PC-9 (cell line): ENCODE results near the gene ZNF552. TPM values are rescaled to one million over a fixed set of nuclear protein-coding genes. Genes with fewer than 3 reads are reported as not detected.
"Not testable (repeated sequence)": the region's sequence is repeated elsewhere in the genome, so short reads cannot be mapped to it uniquely, and the experiment has no call there.

Source experiments
- BruUV-seq: library from RNA; stranded (reverse); fragments of 400-500 nt; replicated peaks from 2 replicates; lab custom pipeline; 2021; lab: Mats Ljungman, UMichigan
- CTCF ChIA-PET: fragments of 300-600 bp; sonication (Branson Sonifier 250); formaldehyde crosslinking; loops from one replicate; lab custom pipeline; 2022; ENCODE audit warnings: antibody characterized with exemption; lab: Charles Lee
- POLR2A ChIA-PET: fragments of 300-600 bp; sonication (Branson Sonifier 250); formaldehyde crosslinking; loops from one replicate; lab custom pipeline; 2022; ENCODE audit warnings: antibody characterized with exemption; ENCODE audit not compliant: unreplicated experiment; lab: Charles Lee
- DNase-seq, 2 experiments: peaks; one replicate each; pipeline versions ENCODE4 v3.0.0 to v3.0.0-alpha.2; 2015 to 2022; ENCODE audit warnings: mixed read lengths in 1 of 2
- H2AFZ ChIP-seq: fragments of 200-600 bp; sonication (generic); 2 replicates; pipeline ENCODE4 v1.8.1; 2017; ENCODE audit warnings: antibody characterized with exemption
- H3F3A ChIP-seq: fragments of 200-600 bp; sonication (generic); 2 replicates; pipeline ENCODE4 v1.8.1; 2017; ENCODE audit warnings: antibody characterized with exemption, mild to moderate bottlenecking, low read depth; ENCODE audit not compliant: insufficient read depth
- H3K27ac ChIP-seq: fragments of 200-600 bp; sonication (generic); 2 replicates; pipeline ENCODE4 v1.6.1; 2016; ENCODE audit warnings: mixed run types
- H3K27me3 ChIP-seq: fragments of 200-600 bp; sonication (generic); 2 replicates; pipeline ENCODE4 v1.6.1; 2016; ENCODE audit warnings: low read depth, mixed run types; ENCODE audit not compliant: insufficient read depth
- H3K36me3 ChIP-seq: fragments of 200-600 bp; sonication (generic); 2 replicates; pipeline ENCODE4 v1.6.1; 2016; ENCODE audit warnings: low read depth, mixed run types
- H3K4me1 ChIP-seq: fragments of 200-600 bp; sonication (generic); replicated peaks from 2 replicates; pipeline ENCODE4 v1.6.1; 2016; ENCODE audit warnings: mixed run types; ENCODE audit not compliant: insufficient read depth
- H3K4me2 ChIP-seq: fragments of 200-600 bp; sonication (generic); 2 replicates; pipeline ENCODE4 v1.6.1; 2017; ENCODE audit warnings: mixed run types
- H3K4me3 ChIP-seq: fragments of 200-600 bp; sonication (generic); 2 replicates; pipeline ENCODE4 v1.6.1; 2016; ENCODE audit warnings: mixed run types
- H3K79me2 ChIP-seq: fragments of 200-600 bp; sonication (generic); 2 replicates; pipeline ENCODE4 v1.6.1; 2017; ENCODE audit warnings: low read depth, mixed run types
- H3K9me2 ChIP-seq: fragments of 200-600 bp; sonication (generic); 2 replicates; pipeline ENCODE4 v1.8.1; 2017; ENCODE audit warnings: mild to moderate bottlenecking; ENCODE audit not compliant: insufficient read depth
- H3K9me3 ChIP-seq: fragments of 200-600 bp; sonication (generic); 2 replicates; pipeline ENCODE4 v1.8.1; 2016; ENCODE audit warnings: low read depth; ENCODE audit not compliant: insufficient read depth
- H4K20me1 ChIP-seq: fragments of 200-600 bp; sonication (generic); 2 replicates; pipeline ENCODE4 v1.8.1; 2017; ENCODE audit not compliant: insufficient read depth
- CTCF ChIP-seq: fragments of 200-600 bp; sonication (generic); conservative IDR thresholded peaks from 2 replicates; pipeline ENCODE4 v1.6.1; 2017; ENCODE audit warnings: mixed run types, antibody characterized with exemption, mild to moderate bottlenecking, moderate library complexity
- EZH2 ChIP-seq: fragments of 200-600 bp; sonication (generic); IDR thresholded peaks from 2 replicates; pipeline ENCODE4 v1.8.0; 2017; ENCODE audit warnings: antibody characterized with exemption, low read depth
- intact Hi-C: fragments of 100-400 bp; cut with micrococcal nuclease; formaldehyde crosslinking; loops from one replicate; pipeline ENCODE4 v1.10.0; 2022; ENCODE audit not compliant: unreplicated experiment
- total RNA-seq: library from RNA; stranded (reverse); gene quantifications from 2 replicates; pipeline ENCODE4 v1.2.3, GENCODE V29; 2021

ZNF552 gene
- total RNA-seq, 1 experiment from 2014 or later, result 14.3 TPM

GRCh38 chr19:57841122-57841763, 26.5 kb upstream of the ZNF552 start:
- Histone ChIP-seq H3K36me3 (peaks cover 37% of the 10 kb centered on the region), H3F3A (peaks cover 10% of the 10 kb centered on the region; the same call in 1 of the 2 replicates), H3K4me2 (no peak overlapping the region), H3K9me3 (no peaks in the 10 kb centered on the region), H3K27ac (no peak overlapping the region), H4K20me1 (peaks cover 28% of the 10 kb centered on the region), H3K9me2 (no peaks in the 10 kb centered on the region), H3K4me3 (no peak overlapping the region), H3K79me2 (peaks cover 37% of the 10 kb centered on the region), H3K27me3 (no peaks in the 10 kb centered on the region), H2AFZ (no peak overlapping the region), H3K4me1 (no peaks in the 10 kb centered on the region)
- CTCF ChIA-PET, result no interaction called here
- intact Hi-C loops, result no loop called here
- no peak for DNase-seq
- BruUV-seq, result TSS peak; percentile 1
- TF ChIP-seq EZH2 (no peak), CTCF (no peak)
- POLR2A ChIA-PET, result no interaction called here

- H3K27me3 ChIP-seq, CTCF ChIA-PET: not testable (repeated sequence)
- peaks cover 25% of the 10 kb centered on the region for H3K79me2 ChIP-seq
Observed at GRCh38 chr19:57838622-57839191, 24.0 kb upstream of the ZNF552 start.

GRCh38 chr19:57836991-57837390, 22.3 kb upstream of the ZNF552 start:
- H3K9me3 ChIP-seq, CTCF ChIA-PET, BruUV-seq: not testable (repeated sequence)

More at GRCh38 chr19:57838622-57839191, 24.0 kb upstream of the ZNF552 start:
- DNase-seq, H3K4me2 ChIP-seq, H2AFZ ChIP-seq, H3K9me2 ChIP-seq, H3K9me3 ChIP-seq, intact Hi-C loops, BruUV-seq, H3K27ac ChIP-seq, H3K4me1 ChIP-seq, POLR2A ChIA-PET, H3F3A ChIP-seq, H3K4me3 ChIP-seq: not testable (repeated sequence)
- peaks cover 18% of the 10 kb centered on the region; the same call in 1 of the 2 replicates for H3K36me3 ChIP-seq
- H4K20me1 ChIP-seq, result peaks cover 20% of the 10 kb centered on the region

GRCh38 chr19:57830071-57830602, 15.4 kb upstream of the ZNF552 start, which contains the start of gene ZNF587B:
Gene ZNF587B (plus strand): TSS chr19:57830299. CDS start chr19:57830529, 230 bp downstream.
- no peak within 1 kb of the TSS for H2AFZ ChIP-seq
- H3K9me3 ChIP-seq, result no peaks in the 10 kb centered on the region
- intact Hi-C loops, result no loop called here
- ChIA-PET CTCF (no interaction called here), POLR2A (no interaction called here)
- H3K27ac ChIP-seq, result no peak within 1 kb of the TSS
- H4K20me1 ChIP-seq, result peaks cover 33% of the 10 kb centered on the region
- no peaks in the 10 kb centered on the region for H3K4me1 ChIP-seq
- no peak within 1 kb of the TSS for H3K4me3 ChIP-seq
- H3K36me3 ChIP-seq, result peaks cover 14% of the 10 kb centered on the region
- peak in 1 of 2 experiments; percentile 47 for DNase-seq
- no peaks in the 10 kb centered on the region for H3K27me3 ChIP-seq
- peaks cover 72% of the 10 kb centered on the region for H3K79me2 ChIP-seq
- TF ChIP-seq CTCF, result peak; percentile 73
- TF ChIP-seq EZH2, result no peak
- H3K9me2 ChIP-seq, result no peaks in the 10 kb centered on the region
- H3K4me2 ChIP-seq, result no peak within 1 kb of the TSS
- no peaks in the 10 kb centered on the region for H3F3A ChIP-seq
- BruUV-seq, result no TSS peak

More at GRCh38 chr19:57836991-57837390, 22.3 kb upstream of the ZNF552 start:
- H3K4me2 ChIP-seq, H3K4me1 ChIP-seq, H2AFZ ChIP-seq, H3K27me3 ChIP-seq, intact Hi-C loops, POLR2A ChIA-PET, DNase-seq, H3F3A ChIP-seq, H3K9me2 ChIP-seq, H3K4me3 ChIP-seq, H3K27ac ChIP-seq: not testable (repeated sequence)
- H3K36me3 ChIP-seq, result peaks cover 14% of the 10 kb centered on the region
- peaks cover 25% of the 10 kb centered on the region for H3K79me2 ChIP-seq
- H4K20me1 ChIP-seq, result peaks cover 26% of the 10 kb centered on the region
